Liver (tissue), 9 donors: ENCODE results near the gene CPLX1. TPM values are rescaled to one million over a fixed set of nuclear protein-coding genes. Genes with fewer than 3 reads are reported as not detected.

ENCODE experiments used
- DNase-seq: peaks from one replicate; pipeline ENCODE4 v3.0.0-alpha.2; 2017; ENCODE audit warnings: low spot score
- H3K27ac ChIP-seq, 2 donors: one replicate each; pipeline ENCODE4 v1.7.0; 2013; ENCODE audit warnings: inconsistent platforms in 2 of 2, low read length in 2 of 2, control low read depth in 1 of 2, low read depth in 1 of 2, mild to moderate bottlenecking in 1 of 2
- H3K27me3 ChIP-seq, 4 donors: one replicate each; pipeline versions ENCODE4 v1.6.1 to v1.7.0; 2013; ENCODE audit warnings: low read length in 3 of 4, inconsistent platforms in 1 of 4, mild to moderate bottlenecking in 1 of 4, moderate library complexity in 1 of 4; ENCODE audit not compliant: control insufficient read depth in 4 of 4, insufficient read depth in 4 of 4
- H3K36me3 ChIP-seq, 4 donors: one replicate each; pipeline versions ENCODE4 v1.6.1 to v1.7.0; 2013; ENCODE audit warnings: low read length in 3 of 4, mild to moderate bottlenecking in 3 of 4, low read depth in 1 of 4, moderate library complexity in 1 of 4; ENCODE audit not compliant: control insufficient read depth in 4 of 4, insufficient read depth in 3 of 4
- H3K4me1 ChIP-seq, 4 donors: one replicate each; pipeline versions ENCODE4 v1.6.1 to v1.7.0; 2013; ENCODE audit warnings: low read length in 3 of 4, mild to moderate bottlenecking in 3 of 4, moderate library complexity in 1 of 4; ENCODE audit not compliant: control insufficient read depth in 4 of 4, insufficient read depth in 4 of 4
- H3K4me3 ChIP-seq, 3 donors: one replicate each; pipeline versions ENCODE4 v1.6.1 to v1.7.0; 2013; ENCODE audit warnings: low read length in 3 of 3, control low read depth in 1 of 3, low read depth in 1 of 3, mild to moderate bottlenecking in 1 of 3
- H3K9ac ChIP-seq, 2 donors: one replicate each; pipeline ENCODE4 v1.7.0; 2013; ENCODE audit warnings: low read length in 2 of 2, mild to moderate bottlenecking in 2 of 2, moderate library complexity in 2 of 2, control low read depth in 1 of 2, low read depth in 1 of 2
- H3K9me3 ChIP-seq, 4 donors: one replicate each; pipeline versions ENCODE4 v1.6.1 to v1.7.0; 2013; ENCODE audit warnings: low read length in 3 of 4; ENCODE audit not compliant: control insufficient read depth in 4 of 4
- EGR1 ChIP-seq, 2 donors: IDR thresholded peaks; 2 replicates each; pipeline ENCODE4 v1.6.1; 2016 to 2018; ENCODE audit warnings: antibody characterized with exemption in 2 of 2, low read depth in 2 of 2
- FOXA2 ChIP-seq: IDR thresholded peaks from 2 replicates; pipeline ENCODE4 v1.6.1; 2016; ENCODE audit warnings: antibody characterized with exemption
- GABPA ChIP-seq, 2 donors: IDR thresholded peaks in 1 of 2; conservative IDR thresholded peaks in 1 of 2; 2 replicates each; pipeline ENCODE4 v1.6.1; 2016; ENCODE audit warnings: antibody characterized with exemption in 2 of 2, mild to moderate bottlenecking in 1 of 2, moderate library complexity in 1 of 2
- HNF4A ChIP-seq, 2 donors: conservative IDR thresholded peaks; 2 replicates each; pipeline ENCODE4 v1.6.1; 2016; ENCODE audit warnings: antibody characterized with exemption in 2 of 2, mild to moderate bottlenecking in 2 of 2
- RXRA ChIP-seq, 2 donors: IDR thresholded peaks; 2 replicates each; pipeline ENCODE4 v1.6.1; 2017 to 2018; ENCODE audit warnings: antibody characterized with exemption in 2 of 2, mild to moderate bottlenecking in 1 of 2
- SP1 ChIP-seq: IDR thresholded peaks from 2 replicates; pipeline ENCODE4 v1.6.1; 2018; ENCODE audit warnings: antibody characterized with exemption, mild to moderate bottlenecking
- TAF1 ChIP-seq: conservative IDR thresholded peaks from 2 replicates; pipeline ENCODE4 v1.6.1; 2016; ENCODE audit warnings: antibody characterized with exemption, mild to moderate bottlenecking
- WGBS: extraction: QIAGEN DNeasy Blood & Tissue Kit; methylation state at CpG from one replicate; pipeline ENCODE4 v1.1.7; 2013; 5-methylcytosine and 5-hydroxymethylcytosine counted together
- polyA plus RNA-seq, 2 donors: library from polyadenylated mRNA; stranded (reverse) in 1 of 2; unstranded in 1 of 2; fragments of 200-250 nt in 1 of 2; fragments of >200 nt in 1 of 2; fragmentation: Nextera tagmentation in 1 of 2; extraction: Ambion mirVana in 1 of 2; gene quantifications; one replicate each; pipeline versions ENCODE4 v1.2.1 to v1.2.3, GENCODE V29; 2013 to 2015
- total RNA-seq, 2 donors: library from RNA; depleted of rRNA; stranded (reverse); fragments of >200 nt; gene quantifications; one replicate each; pipeline ENCODE4 v1.2.3, GENCODE V29; 2014
- TF ChIP-seq, protein P1 (sequence below): IDR thresholded peaks from 2 replicates; pipeline ENCODE4 v1.6.1; 2016; ENCODE audit warnings: antibody characterized with exemption, mild to moderate bottlenecking
- donor health status: healthy.
- donor health status: healthy.
- donor health status: healthy.
- donor health status: healthy.
- donor health status: healthy.

The CPLX1 gene
- total and polyA plus RNA-seq, 4 donors = 0.14 to 2.8 (median 0.80) TPM

DNA sequence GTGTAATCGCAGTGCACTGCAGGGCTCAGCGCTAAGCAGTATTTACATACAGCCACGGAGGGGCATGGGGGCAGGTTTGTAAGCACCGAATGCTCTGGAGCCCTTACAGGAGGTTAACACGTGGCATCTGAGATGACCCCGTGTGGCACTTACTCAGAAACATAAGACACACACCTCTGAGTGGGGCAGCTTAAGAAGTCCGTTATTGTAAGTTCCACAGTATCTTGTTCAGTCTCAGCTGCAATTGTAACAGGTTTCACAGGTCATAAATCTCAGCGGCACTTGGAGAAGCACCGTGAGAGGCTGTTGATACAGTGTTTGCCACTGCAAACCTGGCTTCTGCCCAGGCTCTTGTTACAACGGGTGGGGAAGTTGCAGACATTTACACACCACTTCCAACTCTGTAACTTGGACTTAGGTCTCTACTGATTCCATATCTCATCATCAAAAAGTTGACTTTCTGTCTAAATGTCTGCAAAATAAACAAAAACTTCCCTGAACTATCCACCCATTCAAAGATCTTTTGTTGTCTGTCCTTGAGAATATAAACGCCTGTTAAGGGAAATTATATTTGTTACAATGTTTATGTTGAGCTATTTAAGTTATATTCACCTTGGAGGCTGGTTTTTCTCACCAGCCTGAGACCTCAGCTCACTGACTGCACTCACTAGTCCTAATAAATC, 10.3 kb downstream of the CPLX1 start:
- Histone ChIP-seq H3K27me3 (peaks cover 0 to 3% (median 0%) of the 10 kb centered on the region in 4 donors), H3K27ac (no peak overlapping the region), H3K9ac (no peak overlapping the region), H3K36me3 (no peaks in the 10 kb centered on the region), H3K4me3 (no peak overlapping the region), H3K9me3 (no peaks in the 10 kb centered on the region), H3K4me1 (peaks cover 0 to 8% (median 5%) of the 10 kb centered on the region in 4 donors)
- 12% methylated on average over 11 of the region's 11 CpGs for WGBS
- DNase-seq = no peak
- TF ChIP-seq RXRA (IDR thresholded peaks at IDR 0.05) = peak in 1 of 2 donors; percentile 42
- peak; percentile 14 for TF ChIP-seq FOXA2
- TF ChIP-seq HNF4A (conservative IDR thresholded peaks at IDR 0.05) = peak; percentile 40 to 42
- TF ChIP-seq SP1 = peak; percentile 10
- no peak for TF ChIP-seq TAF1

DNA sequence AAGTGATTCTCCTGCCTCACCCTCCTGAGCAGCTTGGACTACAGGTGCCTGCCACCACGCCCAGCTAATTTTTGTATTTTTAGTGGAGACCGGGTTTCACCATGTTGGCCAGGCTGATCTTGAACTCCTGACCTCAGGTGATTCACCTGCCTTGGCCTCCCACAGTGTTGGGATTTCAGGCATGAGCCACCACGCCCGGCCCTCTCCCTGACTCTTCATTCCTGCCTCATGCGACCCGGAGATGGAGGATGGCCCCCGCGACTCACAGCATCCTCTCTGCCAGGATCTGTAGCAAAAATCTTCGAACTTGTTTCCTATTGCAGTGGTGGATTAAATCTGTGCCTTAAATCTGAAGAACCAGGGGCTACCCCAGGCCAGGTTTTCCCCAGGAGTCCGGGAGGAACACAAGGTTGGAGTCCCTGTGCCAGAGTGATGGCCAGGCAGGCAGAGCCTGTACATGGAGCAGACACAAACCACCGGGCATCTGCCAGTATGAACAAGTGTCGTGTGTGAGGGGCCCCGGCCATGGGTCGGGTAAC, 11.5 kb downstream of the CPLX1 start:
- Histone ChIP-seq H3K4me1 (peaks cover 0 to 8% (median 5%) of the 10 kb centered on the region in 4 donors), H3K36me3 (no peaks in the 10 kb centered on the region), H3K9ac (no peak overlapping the region), H3K27me3 (peaks cover 0 to 3% (median 0%) of the 10 kb centered on the region in 4 donors), H3K27ac (no peak overlapping the region), H3K9me3 (no peaks in the 10 kb centered on the region), H3K4me3 (no peak overlapping the region)
- TF ChIP-seq HNF4A (conservative IDR thresholded peaks at IDR 0.05) (no peak), EGR1 (IDR thresholded peaks at IDR 0.05; ENCODE audit: low read depth in 2 of 2) (no peak), TAF1 (no peak), GABPA (IDR thresholded peaks at IDR 0.05 in 1 of 2, conservative IDR thresholded peaks at IDR 0.05 in 1 of 2) (no peak)
- TF ChIP-seq, protein P1, sequence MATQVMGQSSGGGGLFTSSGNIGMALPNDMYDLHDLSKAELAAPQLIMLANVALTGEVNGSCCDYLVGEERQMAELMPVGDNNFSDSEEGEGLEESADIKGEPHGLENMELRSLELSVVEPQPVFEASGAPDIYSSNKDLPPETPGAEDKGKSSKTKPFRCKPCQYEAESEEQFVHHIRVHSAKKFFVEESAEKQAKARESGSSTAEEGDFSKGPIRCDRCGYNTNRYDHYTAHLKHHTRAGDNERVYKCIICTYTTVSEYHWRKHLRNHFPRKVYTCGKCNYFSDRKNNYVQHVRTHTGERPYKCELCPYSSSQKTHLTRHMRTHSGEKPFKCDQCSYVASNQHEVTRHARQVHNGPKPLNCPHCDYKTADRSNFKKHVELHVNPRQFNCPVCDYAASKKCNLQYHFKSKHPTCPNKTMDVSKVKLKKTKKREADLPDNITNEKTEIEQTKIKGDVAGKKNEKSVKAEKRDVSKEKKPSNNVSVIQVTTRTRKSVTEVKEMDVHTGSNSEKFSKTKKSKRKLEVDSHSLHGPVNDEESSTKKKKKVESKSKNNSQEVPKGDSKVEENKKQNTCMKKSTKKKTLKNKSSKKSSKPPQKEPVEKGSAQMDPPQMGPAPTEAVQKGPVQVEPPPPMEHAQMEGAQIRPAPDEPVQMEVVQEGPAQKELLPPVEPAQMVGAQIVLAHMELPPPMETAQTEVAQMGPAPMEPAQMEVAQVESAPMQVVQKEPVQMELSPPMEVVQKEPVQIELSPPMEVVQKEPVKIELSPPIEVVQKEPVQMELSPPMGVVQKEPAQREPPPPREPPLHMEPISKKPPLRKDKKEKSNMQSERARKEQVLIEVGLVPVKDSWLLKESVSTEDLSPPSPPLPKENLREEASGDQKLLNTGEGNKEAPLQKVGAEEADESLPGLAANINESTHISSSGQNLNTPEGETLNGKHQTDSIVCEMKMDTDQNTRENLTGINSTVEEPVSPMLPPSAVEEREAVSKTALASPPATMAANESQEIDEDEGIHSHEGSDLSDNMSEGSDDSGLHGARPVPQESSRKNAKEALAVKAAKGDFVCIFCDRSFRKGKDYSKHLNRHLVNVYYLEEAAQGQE = no peak
- 87% methylated on average over 14 of the region's 14 CpGs for WGBS
- DNase-seq = no peak

DNA sequence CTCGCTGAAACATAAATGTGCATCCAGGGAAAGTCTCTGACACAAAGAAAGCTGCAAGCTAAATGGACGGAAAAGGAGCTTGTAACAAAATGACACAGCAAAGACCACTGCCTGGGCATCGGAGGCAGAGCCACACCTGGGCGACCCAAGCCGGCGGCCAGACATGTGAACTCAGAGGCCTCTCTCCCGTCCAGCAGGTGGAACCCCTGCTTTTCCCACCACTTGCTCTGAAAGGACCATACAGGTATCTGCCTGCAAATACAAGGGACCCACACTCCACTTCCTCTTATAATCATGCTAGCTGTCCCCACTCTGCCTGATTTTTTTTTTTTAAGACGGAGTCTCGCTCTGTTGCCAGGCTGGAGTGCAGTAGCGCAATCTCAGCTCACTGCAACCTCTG, 12.0 kb downstream of the CPLX1 start:
- peaks cover 0 to 8% (median 5%) of the 10 kb centered on the region in 4 donors for H3K4me1 ChIP-seq
- no peaks in the 10 kb centered on the region for H3K9me3 ChIP-seq
- no peak overlapping the region for H3K9ac ChIP-seq
- H3K27ac ChIP-seq = no peak overlapping the region
- no peak for DNase-seq
- H3K36me3 ChIP-seq = no peaks in the 10 kb centered on the region
- H3K27me3 ChIP-seq = peaks cover 0 to 3% (median 0%) of the 10 kb centered on the region in 4 donors
- 82% methylated on average over 10 of the region's 10 CpGs for WGBS
- TF ChIP-seq GABPA (IDR thresholded peaks at IDR 0.05 in 1 of 2, conservative IDR thresholded peaks at IDR 0.05 in 1 of 2) = no peak
- TF ChIP-seq, protein P1 = no peak
- H3K4me3 ChIP-seq = no peak overlapping the region
